AG10803 (cell line): Measurements from ENCODE around the gene PDE4C.
"Not testable (repeated sequence)": the region's sequence is repeated elsewhere in the genome, so short reads cannot be mapped to it uniquely, and the experiment has no call there.

ENCODE experiments used
- DNase-seq: peaks from one replicate; pipeline ENCODE4 v3.0.0; 2010; ENCODE audit warnings: low read depth
- H3K4me3 ChIP-seq: 2 replicates; pipeline ENCODE4 v1.5.1; 2011; ENCODE audit warnings: mild to moderate bottlenecking, low read length, control low read depth
- CTCF ChIP-seq: conservative IDR thresholded peaks from 2 replicates; pipeline ENCODE4 v1.5.1; 2011; ENCODE audit warnings: mild to moderate bottlenecking, low read length, control low read depth, inconsistent platforms

PDE4C gene

GRCh38 chr19:18214779-18215433 is 11.3 kb downstream of the PDE4C start:
- DNase-seq = peak; percentile 32
- H3K4me3 ChIP-seq = no peak overlapping the region
- no peak for TF ChIP-seq CTCF

GRCh38 chr19:18211683-18212082 is 14.6 kb downstream of the PDE4C start:
- no peak for TF ChIP-seq CTCF
- no peak for DNase-seq
- no peak overlapping the region for H3K4me3 ChIP-seq

GRCh38 chr19:18209912-18210311 is 16.3 kb downstream of the PDE4C start:
- DNase-seq, H3K4me3 ChIP-seq: not testable (repeated sequence)

DNA sequence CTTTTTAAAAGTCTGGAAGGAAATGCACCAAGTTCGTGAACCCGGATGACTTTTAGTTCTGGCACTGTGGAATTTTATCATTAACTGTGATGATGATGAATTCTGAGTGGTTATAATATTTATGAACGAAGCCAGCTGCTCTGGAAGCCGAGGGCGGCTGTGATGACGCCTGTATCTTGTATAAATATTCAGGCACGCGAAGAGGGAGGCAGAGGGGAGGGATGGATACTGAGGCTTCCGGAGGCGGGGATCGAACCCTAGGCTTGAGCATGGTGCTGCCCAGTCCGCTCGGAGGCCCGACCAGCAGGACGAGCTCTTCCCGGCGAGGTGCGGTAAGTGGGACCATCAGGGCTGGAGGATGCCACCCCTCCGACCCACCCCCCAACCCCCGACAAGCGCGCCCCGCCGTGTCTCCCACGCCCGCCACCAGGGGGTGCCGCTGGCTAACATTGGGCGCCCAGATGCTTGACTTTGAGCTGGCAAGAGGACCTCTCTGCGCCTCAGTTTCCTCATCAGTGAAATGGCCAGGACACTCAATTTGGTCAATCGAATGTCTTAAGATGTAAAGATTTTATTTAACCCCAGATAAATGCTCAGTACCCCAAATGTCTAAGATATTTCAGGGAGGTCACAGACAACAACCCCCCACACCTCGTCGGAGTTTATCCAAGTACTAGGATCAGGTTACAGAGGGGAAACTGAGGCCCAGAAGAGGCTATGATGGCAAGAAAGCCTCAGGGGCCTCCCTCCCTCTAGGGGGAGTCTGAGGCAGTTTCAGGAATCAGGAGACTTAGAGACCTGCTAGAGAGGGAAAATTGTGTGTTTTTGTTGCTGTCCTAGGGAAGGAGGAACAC is 17.9 kb downstream of the PDE4C start:
- peak overlapping the region; percentile 20; the same call in 1 of the 2 replicates for H3K4me3 ChIP-seq
- peak; percentile 46 for TF ChIP-seq CTCF
- peak; percentile 68 for DNase-seq

DNA sequence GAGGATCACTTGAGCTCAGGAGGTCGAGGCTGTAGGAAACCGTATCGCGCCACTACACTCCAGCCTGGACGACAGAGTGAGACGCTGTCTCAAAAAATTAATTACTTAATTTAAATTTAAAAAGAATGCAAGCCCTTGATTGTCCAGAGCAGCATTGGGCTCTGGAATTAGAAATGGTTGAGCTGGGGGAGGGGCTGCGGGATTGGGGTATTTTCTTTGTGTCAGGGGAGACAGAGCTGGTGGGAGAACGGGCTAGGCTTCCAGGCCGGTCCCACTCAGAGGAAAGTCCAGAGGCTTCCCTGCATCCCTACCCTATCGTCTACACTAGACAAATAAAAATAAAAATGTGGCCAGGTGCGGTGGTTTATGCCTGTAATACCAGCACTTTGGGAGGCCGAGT is 20.2 kb downstream of the PDE4C start:
- no peak overlapping the region for H3K4me3 ChIP-seq
- no peak for TF ChIP-seq CTCF

GRCh38 chr19:18205200-18205892 is 20.9 kb downstream of the PDE4C start:
- H3K4me3 ChIP-seq = peak overlapping the region; percentile 75
- no peak for TF ChIP-seq CTCF
- DNase-seq = peak; percentile 65

More for the DNA sequence above, 20.2 kb downstream of the PDE4C start:
- no peak for DNase-seq

GRCh38 chr19:18204394-18205199 is 21.6 kb downstream of the PDE4C start:
- TF ChIP-seq CTCF = no peak
- H3K4me3 ChIP-seq = peak overlapping the region; percentile 75
- DNase-seq = no peak
